PC-3 (cell line): Measurements from ENCODE around the gene ST6GALNAC3. TPM values are rescaled to one million over a fixed set of nuclear protein-coding genes. Genes with fewer than 3 reads are reported as not detected.

Experiments
- ATAC-seq: fragments of 200-7000 bp; cut with Tn5 transposase; 2 replicates; pipeline ENCODE4 v1.9.1; 2020; ENCODE audit warnings: mild to moderate bottlenecking, moderate library complexity
- BruUV-seq: library from RNA; stranded (reverse); fragments of 400-500 nt; replicated peaks from 2 replicates; lab custom pipeline; 2021; lab: Mats Ljungman, UMichigan
- CTCF ChIA-PET: fragments of 300-600 bp; sonication (Branson Sonifier 250); formaldehyde crosslinking; loops from one replicate; lab custom pipeline; 2022; ENCODE audit warnings: antibody characterized with exemption; lab: Charles Lee
- POLR2A ChIA-PET: fragments of 300-600 bp; sonication (Branson Sonifier 250); formaldehyde crosslinking; loops from one replicate; lab custom pipeline; 2022; ENCODE audit warnings: antibody characterized with exemption; ENCODE audit not compliant: unreplicated experiment; lab: Charles Lee
- DNase-seq: peaks from one replicate; pipeline ENCODE4 v3.0.0-alpha.2; 2015
- H2AFZ ChIP-seq: fragments of 300-600 bp; sonication (generic); 2 replicates; pipeline ENCODE4 v1.6.0; 2016; ENCODE audit warnings: antibody characterized with exemption, low read length
- H3F3A ChIP-seq: fragments of 300-600 bp; sonication (generic); one replicate; pipeline ENCODE4 v1.6.0; 2017; ENCODE audit warnings: antibody characterized with exemption, low read length, control low read depth, mild to moderate bottlenecking; ENCODE audit not compliant: unreplicated experiment
- H3K27ac ChIP-seq: fragments of 300-600 bp; sonication (generic); 2 replicates; pipeline ENCODE4 v1.5.1; 2016; ENCODE audit warnings: mild to moderate bottlenecking, low read length
- H3K27me3 ChIP-seq: fragments of 300-600 bp; sonication (generic); 2 replicates; pipeline ENCODE4 v1.6.1; 2016; ENCODE audit warnings: low read length, mixed read lengths
- H3K36me3 ChIP-seq: fragments of 300-600 bp; sonication (generic); 2 replicates; pipeline ENCODE4 v1.6.1; 2016; ENCODE audit warnings: low read depth, mixed run types, low read length, mixed read lengths
- H3K4me1 ChIP-seq: fragments of 300-600 bp; sonication (generic); 2 replicates; pipeline ENCODE4 v1.5.1; 2016; ENCODE audit warnings: low read length; ENCODE audit not compliant: insufficient read depth
- H3K4me2 ChIP-seq: fragments of 300-600 bp; sonication (generic); 2 replicates; pipeline ENCODE4 v1.6.0; 2016; ENCODE audit warnings: low read length
- H3K4me3 ChIP-seq: fragments of 300-600 bp; sonication (generic); 2 replicates; pipeline ENCODE4 v1.5.1; 2016; ENCODE audit warnings: mild to moderate bottlenecking, low read length, mixed read lengths
- H3K79me2 ChIP-seq: fragments of 300-600 bp; sonication (generic); 2 replicates; pipeline ENCODE4 v1.6.1; 2017; ENCODE audit warnings: low read length, mixed read lengths
- H3K9ac ChIP-seq: fragments of 300-600 bp; sonication (generic); 2 replicates; pipeline ENCODE4 v1.6.0; 2016; ENCODE audit warnings: mild to moderate bottlenecking, low read length
- H3K9me2 ChIP-seq: fragments of 300-600 bp; sonication (generic); replicated peaks from 2 replicates; pipeline ENCODE4 v1.6.1; 2016; ENCODE audit warnings: mixed run types, low read length, mixed read lengths
- H3K9me3 ChIP-seq: fragments of 300-600 bp; sonication (generic); 2 replicates; pipeline ENCODE4 v1.6.1; 2016; ENCODE audit warnings: low read length, mixed read lengths
- H4K20me1 ChIP-seq: fragments of 300-600 bp; sonication (generic); 2 replicates; pipeline ENCODE4 v1.6.1; 2016; ENCODE audit warnings: low read length, mixed read lengths
- CTCF ChIP-seq: fragments of 300-600 bp; sonication (generic); conservative IDR thresholded peaks from 2 replicates; pipeline ENCODE4 v1.5.1; 2017; ENCODE audit warnings: antibody characterized with exemption, low read depth, mild to moderate bottlenecking, low read length
- EZH2 ChIP-seq: fragments of 300-600 bp; sonication (generic); IDR thresholded peaks from one replicate; pipeline ENCODE4 v1.6.1; 2017; ENCODE audit warnings: antibody characterized with exemption, mild to moderate bottlenecking, low read length; ENCODE audit not compliant: unreplicated experiment
- EZH2phosphoT487 ChIP-seq: fragments of 300-600 bp; sonication (generic); IDR thresholded peaks from 2 replicates; pipeline ENCODE4 v1.6.1; 2018; ENCODE audit warnings: mild to moderate bottlenecking, antibody characterized with exemption, low read length, borderline replicate concordance
- intact Hi-C: fragments of 100-400 bp; cut with micrococcal nuclease; formaldehyde crosslinking; loops from 2 replicates; pipeline ENCODE4 v1.9.0; 2023
- total RNA-seq: library from RNA; depleted of rRNA; stranded (reverse); fragments of >200 nt; gene quantifications from 2 replicates; pipeline ENCODE4 v1.2.3, GENCODE V29; 2014

The ST6GALNAC3 gene
- total RNA-seq, 1 experiment from 2014 or later = not detected

- H3K9me3 ChIP-seq = no peaks in the 10 kb centered on the region
- H3K4me2 ChIP-seq = no peak overlapping the region
- no peak overlapping the region for H3K4me3 ChIP-seq
- no peaks in the 10 kb centered on the region for H3K4me1 ChIP-seq
- no peak for DNase-seq
- no peak for ATAC-seq
- H3K27ac ChIP-seq = no peak overlapping the region
- no peaks in the 10 kb centered on the region for H3K79me2 ChIP-seq
- H4K20me1 ChIP-seq = no peaks in the 10 kb centered on the region
- no peaks in the 10 kb centered on the region for H3K27me3 ChIP-seq
- H3K36me3 ChIP-seq = no peaks in the 10 kb centered on the region
- H3K9ac ChIP-seq = no peak overlapping the region
- H3K9me2 ChIP-seq = no peaks in the 10 kb centered on the region
- H2AFZ ChIP-seq = no peak overlapping the region
- ChIA-PET CTCF (no interaction called here), POLR2A (no interaction called here)
- no peaks in the 10 kb centered on the region for H3F3A ChIP-seq
- BruUV-seq = no TSS peak
- intact Hi-C loops = no loop called here
- TF ChIP-seq EZH2phosphoT487 = no peak
- TF ChIP-seq EZH2 = no peak
Measured at GRCh38 chr1:76482272-76482671, 407.7 kb downstream of the ST6GALNAC3 start.

GRCh38 chr1:76491737-76492136 is 417.2 kb downstream of the ST6GALNAC3 start:
- no peak for ATAC-seq
- POLR2A ChIA-PET = no interaction called here

GRCh38 chr1:76492752-76493430 is 418.3 kb downstream of the ST6GALNAC3 start:
- Histone ChIP-seq H3K4me1 (no peaks in the 10 kb centered on the region), H2AFZ (no peak overlapping the region), H3F3A (no peaks in the 10 kb centered on the region), H3K9me3 (no peaks in the 10 kb centered on the region), H4K20me1 (no peaks in the 10 kb centered on the region), H3K9me2 (no peaks in the 10 kb centered on the region), H3K9ac (no peak overlapping the region), H3K27me3 (peaks cover 2% of the 10 kb centered on the region), H3K79me2 (no peaks in the 10 kb centered on the region), H3K4me2 (no peak overlapping the region), H3K36me3 (no peaks in the 10 kb centered on the region), H3K4me3 (no peak overlapping the region), H3K27ac (no peak overlapping the region)
- intact Hi-C loops = no loop called here
- POLR2A ChIA-PET = no interaction called here
- CTCF ChIA-PET = no interaction called here
- TF ChIP-seq CTCF (no peak), EZH2 (no peak), EZH2phosphoT487 (no peak)
- no TSS peak for BruUV-seq
- ATAC-seq = no peak
- DNase-seq = no peak

More at GRCh38 chr1:76491737-76492136, 417.2 kb downstream of the ST6GALNAC3 start:
- Histone ChIP-seq H3K4me3 (no peak overlapping the region), H3K9me3 (no peaks in the 10 kb centered on the region), H3K27ac (no peak overlapping the region), H3K27me3 (no peaks in the 10 kb centered on the region; the same call in 1 of the 2 replicates), H3K4me1 (no peaks in the 10 kb centered on the region), H3K36me3 (no peaks in the 10 kb centered on the region), H3K9me2 (no peaks in the 10 kb centered on the region), H3F3A (no peaks in the 10 kb centered on the region), H3K4me2 (no peak overlapping the region), H3K9ac (no peak overlapping the region), H3K79me2 (no peaks in the 10 kb centered on the region), H4K20me1 (no peaks in the 10 kb centered on the region), H2AFZ (no peak overlapping the region)
- CTCF ChIA-PET = no interaction called here
- DNase-seq = no peak
- TF ChIP-seq EZH2phosphoT487 (no peak), CTCF (no peak), EZH2 (no peak)
- no TSS peak for BruUV-seq
- intact Hi-C loops = no loop called here
